M059J (cell line): Measurements from ENCODE around the gene COX10. TPM values are rescaled to one million over a fixed set of nuclear protein-coding genes. Genes with fewer than 3 reads are reported as not detected.
"Not testable (repeated sequence)": the region's sequence is repeated elsewhere in the genome, so short reads cannot be mapped to it uniquely, and the experiment has no call there.

ENCODE experiments used
- DNase-seq: peaks from one replicate; pipeline ENCODE4 v3.0.0-alpha.2; 2012; ENCODE audit warnings: low read depth
- total RNA-seq: library from RNA; depleted of rRNA; stranded (reverse); fragments of >200 nt; shearing (Covaris generic); gene quantifications from 2 replicates; pipeline ENCODE4 v1.2.3, GENCODE V29; 2014

Gene COX10
- total RNA-seq, 1 experiment from 2014 or later: 18.3 TPM

GRCh38 chr17:14205380-14205779, 136.1 kb downstream of the COX10 start:
- no peak for DNase-seq

- DNase-seq: peak; percentile 97
Observed at GRCh38 chr17:14205992-14206461, 136.7 kb downstream of the COX10 start.

- no peak for DNase-seq
Observed at GRCh38 chr17:14206891-14207290, 137.6 kb downstream of the COX10 start.

GRCh38 chr17:14207791-14208190, 138.5 kb downstream of the COX10 start:
- no peak for DNase-seq

GRCh38 chr17:14209215-14209614, 139.9 kb downstream of the COX10 start:
- no peak for DNase-seq

GRCh38 chr17:14211246-14211645, 141.9 kb downstream of the COX10 start:
- DNase-seq: no peak

GRCh38 chr17:14211801-14212200, 142.5 kb downstream of the COX10 start:
- no peak for DNase-seq

- DNase-seq: no peak
Observed at GRCh38 chr17:14212401-14212800, 143.1 kb downstream of the COX10 start.

GRCh38 chr17:14214271-14214670, 145.0 kb downstream of the COX10 start:
- DNase-seq: peak; percentile 30

- no peak for DNase-seq
Observed at GRCh38 chr17:14222611-14223010, 153.3 kb downstream of the COX10 start.

- no peak for DNase-seq
Observed at GRCh38 chr17:14225254-14225980, 156.1 kb downstream of the COX10 start.

- no peak for DNase-seq
Observed at GRCh38 chr17:14227052-14227451, 157.7 kb downstream of the COX10 start.

- peak; percentile 57 for DNase-seq
Observed at GRCh38 chr17:14228903-14229302, 159.6 kb downstream of the COX10 start.

GRCh38 chr17:14231187-14231586, 161.9 kb downstream of the COX10 start:
- not testable (repeated sequence) for DNase-seq

- not testable (repeated sequence) for DNase-seq
Observed at GRCh38 chr17:14235047-14235446, 165.7 kb downstream of the COX10 start.

- not testable (repeated sequence) for DNase-seq
Observed at GRCh38 chr17:14236032-14236431, 166.7 kb downstream of the COX10 start.

GRCh38 chr17:14236762-14237161, 167.5 kb downstream of the COX10 start, which contains the start of gene CDRT15:
Gene CDRT15 (minus strand): TSS chr17:14236862. CDS start chr17:14236833, 29 bp downstream.
- not testable (repeated sequence) for DNase-seq

GRCh38 chr17:14239271-14239670, 170.0 kb downstream of the COX10 start:
- DNase-seq: not testable (repeated sequence)

GRCh38 chr17:14245002-14245401, 175.7 kb downstream of the COX10 start:
- no peak for DNase-seq

GRCh38 chr17:14245629-14246028, 176.3 kb downstream of the COX10 start:
- no peak for DNase-seq
